HepG2 (cell line): Measurements from ENCODE around the gene TOR1B. TPM values are rescaled to one million over a fixed set of nuclear protein-coding genes. Genes with fewer than 3 reads are reported as not detected.
"Not testable (repeated sequence)": the region's sequence is repeated elsewhere in the genome, so short reads cannot be mapped to it uniquely, and the experiment has no call there.

Experiments used
- ATAC-seq: fragments of 200-7000 bp; cut with Tn5 transposase; 3 replicates; pipeline ENCODE4 v1.9.1; 2020; ENCODE audit warnings: mild to moderate bottlenecking, moderate library complexity
- BruUV-seq: library from RNA; stranded (reverse); fragments of 400-500 nt; replicated peaks from 2 replicates; lab custom pipeline; 2021; lab: Mats Ljungman, UMichigan
- CTCF ChIA-PET: fragments of 300-600 bp; formaldehyde crosslinking; extraction: SDS; loops from one replicate; lab custom pipeline; 2021; ENCODE audit warnings: low total read pairs, inconsistent platforms, low intra/inter-chr PET ratio; lab: Yijun Ruan, JAX
- POLR2A ChIA-PET: fragments of 350-600 bp; sonication (Branson Sonifier 250); formaldehyde crosslinking; loops from one replicate; lab custom pipeline; 2020; ENCODE audit warnings: antibody characterized with exemption, inconsistent platforms; lab: Yijun Ruan, JAX
- DNase-seq: peaks from one replicate; pipeline ENCODE4 v3.0.0-alpha.2; 2015; ENCODE audit warnings: low spot score
- FAIRE-seq: peaks from 3 replicates; lab custom pipeline; 2011; peaks lifted over from hg19 to GRCh38; lab: Jason Lieb, UNC
- H2AFZ ChIP-seq: one replicate; pipeline ENCODE4 v1.6.1; 2011; ENCODE audit warnings: low read length, inconsistent platforms
- H3K27ac ChIP-seq: fragments of 300-600 bp; 3 replicates; pipeline ENCODE4 v1.8.0; 2011; ENCODE audit warnings: mixed run types, mild to moderate bottlenecking, mixed read lengths, low read length, inconsistent platforms; ENCODE audit not compliant: insufficient read depth; ENCODE audit errors: extremely low read length
- H3K27me3 ChIP-seq, 2 experiments: fragments of 200-600 bp in 1 of 2; 2 replicates in 1 of 2; 3 replicates in 1 of 2; pipeline versions ENCODE4 v1.6.0 to v1.8.0; 2011; ENCODE audit warnings: low read length in 2 of 2, mild to moderate bottlenecking in 2 of 2, moderate library complexity in 2 of 2, inconsistent platforms in 1 of 2; ENCODE audit not compliant: insufficient read depth in 2 of 2, control insufficient read depth in 1 of 2
- H3K36me3 ChIP-seq, 2 experiments: fragments of 200-600 bp in 1 of 2; replicated peaks in 1 of 2; 2 replicates in 1 of 2; 3 replicates in 1 of 2; pipeline versions ENCODE4 v1.5.1 to v1.8.0; 2011; ENCODE audit warnings: low read length in 2 of 2, inconsistent platforms in 1 of 2; ENCODE audit not compliant: insufficient read depth in 2 of 2, control insufficient read depth in 1 of 2
- H3K4me1 ChIP-seq: 2 replicates; pipeline ENCODE4 v1.5.1; 2012; ENCODE audit warnings: low read length, inconsistent platforms; ENCODE audit not compliant: insufficient read depth
- H3K4me2 ChIP-seq: 2 replicates; pipeline ENCODE4 v1.6.0; 2011; ENCODE audit warnings: low read depth, low read length, inconsistent platforms
- H3K4me3 ChIP-seq, 3 experiments: fragments of 200-600 bp in 1 of 3; sonication (generic), shearing (Covaris generic) in 1 of 3; replicated peaks in 1 of 3; 2 replicates each; pipeline ENCODE4 v1.5.1; 2011 to 2016; ENCODE audit warnings: low read length in 3 of 3, inconsistent platforms in 2 of 3, low read depth in 2 of 3, mild to moderate bottlenecking in 2 of 3, control low read depth in 1 of 3, mixed read lengths in 1 of 3; ENCODE audit not compliant: insufficient read depth in 1 of 3
- H3K79me2 ChIP-seq: one replicate; pipeline ENCODE4 v1.6.1; 2011; ENCODE audit warnings: low read length, inconsistent platforms; ENCODE audit not compliant: insufficient read depth
- H3K9ac ChIP-seq: 2 replicates; pipeline ENCODE4 v1.6.0; 2011; ENCODE audit warnings: mild to moderate bottlenecking, low read depth, low read length, inconsistent platforms; ENCODE audit not compliant: insufficient read depth
- H3K9me3 ChIP-seq: 2 replicates; pipeline ENCODE4 v1.5.1; 2012; ENCODE audit warnings: mild to moderate bottlenecking, low read length
- H4K20me1 ChIP-seq: 2 replicates; pipeline ENCODE4 v1.6.0; 2011; ENCODE audit warnings: inconsistent platforms, mild to moderate bottlenecking, low read length, moderate library complexity; ENCODE audit not compliant: insufficient read depth
- KAT7 ChIP-seq: IDR thresholded peaks from 2 replicates; pipeline ENCODE4 v1.6.1; 2018; ENCODE audit warnings: borderline replicate concordance, missing compliant biosample characterization
- KDM3A ChIP-seq: IDR thresholded peaks from 2 replicates; pipeline ENCODE4 v1.6.1; 2018; ENCODE audit warnings: low read depth, missing compliant biosample characterization
- NFAT5 ChIP-seq: sonication (generic); formaldehyde crosslinking; IDR thresholded peaks from 2 replicates; pipeline ENCODE4 v1.4.0; 2020; ENCODE audit warnings: missing genetic modification reagents
- ONECUT2 ChIP-seq: sonication (generic); formaldehyde crosslinking; IDR thresholded peaks from 2 replicates; pipeline ENCODE4 v1.4.0; 2020; ENCODE audit warnings: missing genetic modification reagents
- PRDM10 ChIP-seq: sonication (generic); formaldehyde crosslinking; IDR thresholded peaks from 2 replicates; pipeline ENCODE4 v1.4.0; 2020; ENCODE audit warnings: low read depth, missing genetic modification reagents
- SMC3 ChIP-seq: IDR thresholded peaks from 2 replicates; pipeline ENCODE4 v1.6.1; 2011; ENCODE audit warnings: low read length, improper control_type of control experiment
- ZNF383 ChIP-seq: sonication (generic); formaldehyde crosslinking; IDR thresholded peaks from 2 replicates; pipeline ENCODE4 v1.4.0; 2020; ENCODE audit warnings: missing genetic modification reagents, mild to moderate bottlenecking, borderline replicate concordance
- WGBS: methylation state at CpG from one replicate; pipeline ENCODE4 v1.1.6; 2017; ENCODE audit warnings: low lambda C conversion rate; 5-methylcytosine and 5-hydroxymethylcytosine counted together
- in situ Hi-C: cut with HindIII; loops from 2 replicates; pipeline ENCODE4 v1.10.0; 2017; ENCODE audit warnings: low pct_unique_long_range_greater_than_20kb; ENCODE audit not compliant: extremely low pct_ligation_motif_present
- intact Hi-C: fragments of 100-400 bp; cut with micrococcal nuclease; formaldehyde crosslinking; loops from one replicate; pipeline ENCODE4 v1.10.0; 2022; ENCODE audit not compliant: unreplicated experiment
- polyA plus RNA-seq, 8 experiments: library from polyadenylated mRNA; depleted of rRNA in 3 of 8; stranded (reverse) in 7 of 8; unstranded in 1 of 8; fragments of >200 nt; fragmentation: Illumina TruSeq in 4 of 8; extraction: Trizol in 4 of 8; gene quantifications; 2 replicates each; pipeline versions ENCODE4 v1.2.1 to v1.2.3, GENCODE V29; 2011 to 2016; ENCODE audit warnings: low read depth in 4 of 8, missing spikeins in 1 of 8, mixed read lengths in 1 of 8; ENCODE audit not compliant: insufficient read depth in 1 of 8
- total RNA-seq, 5 experiments: library from RNA; depleted of rRNA; stranded (reverse); fragments of >200 nt; fragmentation: Illumina TruSeq; extraction: Trizol; gene quantifications; 2 replicates each; pipeline ENCODE4 v1.2.3, GENCODE V29; 2016; ENCODE audit warnings: low read depth in 1 of 5

TOR1B gene
- total and polyA plus RNA-seq, 2 of the 13 experiments (the other 11 are each of a cell fraction or from before 2014, with no cell fraction given): 18.1 to 21.3 TPM

- TF ChIP-seq PRDM10 (CRISPR knock-in tag): no peak
- peak; percentile 95 for TF ChIP-seq SMC3
- no peak for TF ChIP-seq NFAT5 (CRISPR knock-in tag)
- TF ChIP-seq KAT7 (CRISPR knock-in tag): no peak
- TF ChIP-seq KDM3A (CRISPR knock-in tag): no peak
- no peak for TF ChIP-seq ZNF383 (CRISPR knock-in tag)
- TF ChIP-seq ONECUT2 (CRISPR knock-in tag): no peak
These were observed 19.2 kb upstream of the TOR1B start (continued) for GRCh38 chr9:129783516-129784361.

GRCh38 chr9:129784970-129785369 lies 18.0 kb upstream of the TOR1B start:
- H4K20me1 ChIP-seq, DNase-seq, H3K4me3 ChIP-seq, BruUV-seq, H3K4me1 ChIP-seq, POLR2A ChIA-PET, H3K79me2 ChIP-seq, H3K9ac ChIP-seq, H3K9me3 ChIP-seq, FAIRE-seq, H2AFZ ChIP-seq, ATAC-seq, H3K4me2 ChIP-seq, H3K27ac ChIP-seq, H3K36me3 ChIP-seq: not testable (repeated sequence)
- peaks cover 3 to 24% of the 10 kb centered on the region in 2 experiments; a peak in 2 of 5 replicates for H3K27me3 ChIP-seq
- intact Hi-C loops (loop anchor here (5.0 kb wide), 1 partner anchor 143 kb away; the partner anchor contains the start of gene ASB6), in situ Hi-C loops (loop anchor here (5.0 to 10.0 kb wide), 2 partner anchors 48 to 140 kb away; partner anchors contain the start of gene ASB6)
- CTCF ChIA-PET: interaction anchor here (1.8 to 2.5 kb wide), 2 partner anchors 47 to 143 kb away, joined by 15 to 56 read pairs; partner anchors contain the start of gene ASB6
- WGBS: 21% methylated on average over 11 of the region's 11 CpGs
